SK-N-MC (cell line): ENCODE results near the gene TGFA.

Experiments used
- DNase-seq: peaks from one replicate; pipeline ENCODE4 v3.0.0-alpha.2; 2011; ENCODE audit warnings: low read depth, low spot score
- H3K27ac ChIP-seq: fragments of 200-600 bp; sonication (generic); 2 replicates; pipeline ENCODE4 v1.5.1; 2016; ENCODE audit warnings: mixed run types
- H3K36me3 ChIP-seq: fragments of 200-600 bp; sonication (generic); 2 replicates; pipeline ENCODE4 v1.6.1; 2017; ENCODE audit warnings: antibody characterized with exemption, low read length, mixed read lengths; ENCODE audit not compliant: insufficient read depth
- H3K4me3 ChIP-seq: fragments of 200-600 bp; sonication (generic); 2 replicates; pipeline ENCODE4 v1.5.1; 2016
- H3K9ac ChIP-seq: fragments of 200-600 bp; sonication (generic); 2 replicates; pipeline ENCODE4 v1.8.0; 2017; ENCODE audit warnings: mixed run types, mixed read lengths; ENCODE audit not compliant: insufficient read length
- H3K9me3 ChIP-seq: fragments of 200-600 bp; sonication (generic); 2 replicates; pipeline ENCODE4 v1.6.1; 2017; ENCODE audit warnings: low read depth, mild to moderate bottlenecking, antibody characterized with exemption, low read length, moderate library complexity, mixed read lengths
- EZH2 ChIP-seq: fragments of 200-600 bp; sonication (generic); IDR thresholded peaks from one replicate; pipeline ENCODE4 v1.6.1; 2017; ENCODE audit warnings: antibody characterized with exemption
- FOXP2 ChIP-seq: optimal IDR thresholded peaks from 2 replicates; pipeline ENCODE3; 2011; ENCODE audit warnings: mild to moderate bottlenecking, moderate library complexity; ENCODE audit not compliant: insufficient read depth; ENCODE audit errors: extremely low read length, control extremely low read depth
- POLR2AphosphoS5 ChIP-seq: IDR thresholded peaks from 2 replicates; pipeline ENCODE4 v1.6.1; 2012; ENCODE audit warnings: mild to moderate bottlenecking, low read depth, low read length, borderline replicate concordance

Gene TGFA

GRCh38 chr2:70448041-70448440 lies 105.6 kb downstream of the TGFA start:
- H3K4me3 ChIP-seq = no peak overlapping the region
- H3K9me3 ChIP-seq = no peaks in the 10 kb centered on the region
- DNase-seq = no peak
- H3K9ac ChIP-seq = no peak overlapping the region
- H3K27ac ChIP-seq = no peak overlapping the region
- H3K36me3 ChIP-seq = no peaks in the 10 kb centered on the region
- no peak for TF ChIP-seq FOXP2
- no peak for TF ChIP-seq POLR2AphosphoS5
- TF ChIP-seq EZH2 = no peak

DNA sequence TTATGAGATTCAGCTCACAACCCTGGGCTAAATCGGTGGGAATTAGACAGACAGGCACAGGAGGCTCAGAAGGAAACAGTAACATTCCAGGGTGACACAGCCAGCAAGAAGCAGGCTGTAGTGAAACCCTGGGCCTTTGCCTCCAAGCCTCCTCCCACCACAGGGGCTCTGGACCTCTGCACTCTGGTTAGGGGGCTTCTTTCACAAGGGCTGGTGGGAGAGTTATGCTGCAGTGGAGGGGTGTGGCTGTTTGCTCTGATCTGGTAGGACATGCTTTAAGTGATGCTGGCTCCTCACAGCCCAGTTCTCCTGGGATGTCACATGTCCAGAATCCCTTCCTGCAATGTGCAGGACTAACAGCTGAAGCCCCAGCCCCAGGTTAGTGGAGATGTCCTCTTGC lies 109.9 kb downstream of the TGFA start:
- no peak for TF ChIP-seq EZH2
- TF ChIP-seq POLR2AphosphoS5 = no peak
- TF ChIP-seq FOXP2 = no peak
- no peak overlapping the region for H3K4me3 ChIP-seq

DNA sequence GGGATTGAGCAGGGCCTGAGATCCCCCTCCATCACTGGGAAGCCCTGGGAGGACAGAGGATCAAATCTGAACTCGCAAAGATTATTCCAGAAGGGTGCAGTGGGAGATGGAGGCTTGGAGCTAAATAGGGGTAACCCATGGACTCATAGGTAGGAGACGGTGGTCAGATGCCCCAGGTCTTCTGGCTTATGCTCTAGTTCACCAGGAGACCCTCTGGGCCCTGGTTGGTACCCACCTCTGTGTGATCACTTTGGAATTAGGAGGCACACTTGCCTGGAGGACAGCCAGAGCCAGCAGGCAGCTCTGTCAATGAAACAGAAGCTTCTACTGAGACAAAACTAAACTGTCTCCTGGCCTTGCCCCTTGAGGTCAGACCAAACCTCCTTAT lies 110.6 kb downstream of the TGFA start:
- DNase-seq = no peak
- no peaks in the 10 kb centered on the region for H3K9me3 ChIP-seq
- H3K9ac ChIP-seq = no peak overlapping the region
- no peak for TF ChIP-seq FOXP2
- TF ChIP-seq EZH2 = no peak
- no peak for TF ChIP-seq POLR2AphosphoS5
- no peak overlapping the region for H3K4me3 ChIP-seq
- no peak overlapping the region for H3K27ac ChIP-seq
- H3K36me3 ChIP-seq = no peaks in the 10 kb centered on the region

More for the DNA sequence above, 109.9 kb downstream of the TGFA start:
- Histone ChIP-seq H3K9me3 (no peaks in the 10 kb centered on the region), H3K27ac (no peak overlapping the region), H3K9ac (no peak overlapping the region), H3K36me3 (no peaks in the 10 kb centered on the region)
- no peak for DNase-seq

DNA sequence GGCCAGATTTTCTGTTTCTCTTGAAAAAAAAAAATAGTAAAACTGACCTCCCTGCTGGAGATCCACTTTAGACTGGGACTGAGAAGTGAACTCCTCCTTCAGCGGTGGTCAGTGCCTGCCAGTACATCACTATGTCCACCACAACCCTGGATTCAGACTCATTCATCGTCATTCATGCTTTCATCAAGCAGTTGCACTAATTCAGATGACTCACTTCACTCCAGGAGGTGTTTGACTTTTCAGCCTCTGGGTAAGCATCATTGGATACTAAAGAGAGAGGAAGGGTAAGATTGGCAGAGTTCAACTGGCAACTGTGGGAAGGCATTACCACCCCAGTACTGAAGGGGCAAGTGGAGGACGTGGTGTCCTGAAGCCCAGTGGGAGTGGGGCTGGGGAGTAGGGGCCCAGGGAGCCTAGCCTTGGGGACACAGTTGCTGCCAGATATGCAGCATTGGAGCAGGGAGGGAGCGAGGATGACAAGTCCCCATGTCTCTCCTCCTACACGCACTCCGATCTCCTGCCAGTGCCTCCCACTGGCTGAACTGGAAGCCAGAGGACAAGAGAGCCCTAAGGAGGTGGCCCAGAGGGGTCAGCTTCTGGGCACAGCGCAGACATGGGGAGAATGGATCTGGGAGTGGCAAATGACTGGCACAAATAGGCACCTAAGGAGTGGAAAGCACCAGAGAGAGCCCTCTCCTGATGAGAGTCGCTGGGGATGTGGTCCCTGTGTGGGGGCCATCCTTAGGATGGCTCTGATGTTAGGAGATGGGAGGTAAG lies 111.1 kb downstream of the TGFA start:
- Histone ChIP-seq H3K36me3 (no peaks in the 10 kb centered on the region), H3K4me3 (no peak overlapping the region), H3K9me3 (no peaks in the 10 kb centered on the region), H3K9ac (no peak overlapping the region), H3K27ac (no peak overlapping the region)
- DNase-seq = no peak
- no peak for TF ChIP-seq POLR2AphosphoS5
- no peak for TF ChIP-seq FOXP2
- no peak for TF ChIP-seq EZH2

DNA sequence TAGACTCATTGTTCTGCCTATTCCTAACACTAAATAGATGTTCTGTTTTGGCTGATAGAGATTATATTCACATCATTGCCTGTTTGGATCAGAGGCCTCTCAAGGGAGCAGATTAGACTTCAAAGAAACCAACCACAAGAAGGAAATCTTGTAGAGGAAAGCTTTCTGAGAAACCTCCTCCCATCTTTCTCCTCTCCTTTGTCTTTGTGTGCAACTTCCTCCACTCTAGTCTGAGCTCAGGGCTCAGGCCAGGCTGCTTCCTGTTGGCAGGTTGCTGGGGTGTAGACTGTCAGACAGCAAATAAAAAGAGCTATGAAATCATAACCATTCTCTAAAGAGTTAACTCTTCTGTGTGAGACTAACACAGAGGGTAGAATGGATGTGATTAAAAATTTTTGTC lies 113.0 kb downstream of the TGFA start:
- DNase-seq = no peak
- no peak overlapping the region for H3K27ac ChIP-seq
- no peak overlapping the region for H3K4me3 ChIP-seq
- H3K9me3 ChIP-seq = no peaks in the 10 kb centered on the region
- H3K9ac ChIP-seq = no peak overlapping the region
- no peak for TF ChIP-seq EZH2
- TF ChIP-seq FOXP2 = no peak
- TF ChIP-seq POLR2AphosphoS5 = no peak
- no peaks in the 10 kb centered on the region for H3K36me3 ChIP-seq

GRCh38 chr2:70435138-70435537 lies 118.5 kb downstream of the TGFA start:
- no peaks in the 10 kb centered on the region for H3K36me3 ChIP-seq
- no peaks in the 10 kb centered on the region for H3K9me3 ChIP-seq
- no peak for DNase-seq
- H3K27ac ChIP-seq = no peak overlapping the region
- H3K4me3 ChIP-seq = no peak overlapping the region
- H3K9ac ChIP-seq = no peak overlapping the region
- TF ChIP-seq POLR2AphosphoS5 = no peak
- TF ChIP-seq FOXP2 = no peak
- TF ChIP-seq EZH2 = no peak

GRCh38 chr2:70433315-70433714 lies 120.3 kb downstream of the TGFA start:
- Histone ChIP-seq H3K27ac (no peak overlapping the region), H3K9ac (no peak overlapping the region), H3K9me3 (no peaks in the 10 kb centered on the region), H3K4me3 (no peak overlapping the region), H3K36me3 (no peaks in the 10 kb centered on the region)
- DNase-seq = no peak
- TF ChIP-seq POLR2AphosphoS5 (no peak), FOXP2 (no peak), EZH2 (no peak)

GRCh38 chr2:70431716-70432347 lies 121.8 kb downstream of the TGFA start:
- Histone ChIP-seq H3K9me3 (no peaks in the 10 kb centered on the region), H3K36me3 (no peaks in the 10 kb centered on the region), H3K27ac (no peak overlapping the region), H3K9ac (no peak overlapping the region), H3K4me3 (no peak overlapping the region)
- TF ChIP-seq FOXP2 (no peak), POLR2AphosphoS5 (no peak), EZH2 (no peak)
- DNase-seq = no peak

DNA sequence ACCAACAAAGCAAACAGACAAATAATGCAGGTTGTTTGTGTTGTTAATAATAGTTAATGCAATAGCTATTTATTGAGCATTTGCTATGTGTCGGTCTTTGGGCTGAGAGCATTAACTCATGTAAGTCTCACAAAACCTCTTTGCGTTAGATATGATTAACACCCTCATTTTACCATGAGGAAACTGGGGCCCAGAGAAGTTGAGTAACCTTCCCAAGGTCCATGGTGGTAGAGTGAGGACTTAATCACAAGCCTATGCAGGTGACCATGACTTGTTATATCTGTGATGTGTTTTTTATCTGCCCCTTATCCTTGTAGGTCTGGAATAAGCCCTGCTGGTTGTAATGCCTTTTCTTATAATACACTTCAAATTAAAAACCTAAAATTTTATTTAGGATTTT lies 127.3 kb downstream of the TGFA start:
- DNase-seq = no peak
- H3K27ac ChIP-seq = no peak overlapping the region
- no peak overlapping the region for H3K4me3 ChIP-seq
- no peak for TF ChIP-seq POLR2AphosphoS5
- no peak for TF ChIP-seq EZH2
- H3K9ac ChIP-seq = no peak overlapping the region
- H3K9me3 ChIP-seq = no peaks in the 10 kb centered on the region
- no peaks in the 10 kb centered on the region for H3K36me3 ChIP-seq
